Measurements from ENCODE around the gene F8. TPM values are rescaled to one million over a fixed set of nuclear protein-coding genes. Genes with fewer than 3 reads are reported as not detected.

F8 gene
- total RNA-seq = 8.9 and 31.0 TPM in 2 replicates

DNA sequence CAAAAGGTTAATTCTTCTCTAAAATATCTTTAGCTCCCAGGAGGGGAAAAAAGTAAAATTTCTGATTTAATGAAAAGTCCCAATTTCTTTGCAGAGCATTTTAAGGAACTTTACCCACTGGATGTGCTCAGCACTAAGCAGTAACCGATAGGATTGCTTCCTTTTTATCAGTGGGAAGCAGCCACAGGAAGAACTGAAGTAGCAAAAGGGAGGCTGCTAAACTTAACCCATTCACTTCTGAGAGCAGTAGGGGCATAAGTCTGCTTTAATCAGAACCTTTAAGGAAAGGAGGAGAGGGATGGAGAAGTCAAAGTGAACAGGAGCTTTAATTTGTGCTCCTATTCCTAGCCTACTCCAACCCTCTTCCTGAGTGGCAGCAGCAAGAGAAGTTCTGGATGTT is at the start of gene F8:
F8 (minus strand) TSS at position 139 of the 400 bp plus-strand sequence. CDS start 171 bp downstream, outside the sequence.
- DNase-seq (ENCODE audit: low read depth in 2 of 2) = no peak

DNA sequence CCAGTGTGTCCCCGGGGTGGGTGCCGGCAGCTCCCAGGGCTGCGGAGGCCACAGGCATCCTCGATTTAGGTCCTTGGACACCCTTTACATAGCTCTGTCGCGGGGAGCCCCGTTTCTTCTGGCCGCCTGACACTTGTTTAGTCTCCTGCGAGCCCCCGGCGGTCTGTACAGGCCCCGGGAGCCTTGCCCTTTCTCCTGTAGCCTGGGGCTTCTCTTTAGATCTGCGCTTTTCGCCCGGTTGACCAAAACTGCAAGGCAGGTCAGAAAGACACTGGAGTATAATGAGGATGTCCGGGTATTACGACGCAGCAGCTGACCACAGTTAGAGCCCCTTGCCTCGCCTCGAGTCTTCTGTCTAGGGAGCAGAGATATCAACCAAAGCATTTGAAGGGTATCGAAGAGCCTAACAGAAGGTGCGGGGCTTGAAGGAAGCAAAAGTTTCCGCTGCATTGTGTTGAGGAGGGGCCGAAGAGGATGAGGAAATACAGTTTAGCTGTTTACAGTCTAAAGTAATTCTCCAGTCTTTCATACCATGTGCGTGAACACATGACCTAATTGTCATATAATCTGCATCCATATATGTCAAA is 49.3 kb upstream of the F8 start:
- peak in 1 of 2 donors; percentile 24 for DNase-seq (ENCODE audit: low read depth in 2 of 2)

DNA sequence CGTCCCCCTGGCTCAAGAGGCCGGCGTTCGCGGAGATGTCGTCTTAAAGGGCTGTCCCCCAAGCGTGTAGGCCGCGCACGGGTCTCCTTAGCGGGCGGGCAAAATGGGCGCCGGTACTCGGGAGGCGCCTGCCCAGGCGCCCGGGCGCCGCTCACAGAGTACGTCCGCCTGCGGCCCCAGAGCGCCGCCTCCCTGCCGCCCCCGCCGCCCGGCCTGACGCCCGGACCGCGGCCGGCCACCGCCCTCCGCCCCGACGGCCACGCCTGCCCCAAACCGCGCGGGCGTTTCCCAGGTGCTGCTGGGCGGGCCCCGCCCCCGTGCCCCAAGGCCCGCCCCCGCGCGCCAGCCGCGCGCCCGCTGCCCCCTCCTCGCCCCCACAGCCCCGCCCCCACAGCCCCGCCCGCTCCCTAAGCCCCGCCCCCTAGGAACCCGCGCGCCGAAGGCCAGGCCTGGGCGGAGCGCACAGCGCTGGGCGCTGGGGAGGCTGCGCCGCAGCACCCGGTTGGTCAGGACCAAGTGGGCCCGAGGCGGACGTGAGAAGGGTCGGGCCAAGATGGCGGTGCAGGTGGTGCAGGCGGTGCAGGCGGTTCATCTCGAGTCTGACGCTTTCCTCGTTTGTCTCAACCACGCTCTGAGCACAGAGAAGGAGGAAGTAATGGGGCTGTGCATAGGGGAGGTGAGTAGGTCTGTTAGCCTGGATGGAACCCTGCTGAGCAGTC is 48.6 kb upstream of the F8 start, which contains the start of the genes BRCC3, CMC4 and MTCP1:
BRCC3 (plus strand) TSS at position 534 of the 719 bp plus-strand sequence; CDS start at position 554, 20 bp downstream.
CMC4 (minus strand) TSS at position 162 of the 719 bp plus-strand sequence. CDS start 7,113 bp downstream, outside the sequence.
MTCP1 (minus strand) TSS at position 162 of the 719 bp plus-strand sequence. CDS start 5,126 bp downstream, outside the sequence.
- DNase-seq (ENCODE audit: low read depth in 2 of 2) = peak; percentile 62 to 86

DNA sequence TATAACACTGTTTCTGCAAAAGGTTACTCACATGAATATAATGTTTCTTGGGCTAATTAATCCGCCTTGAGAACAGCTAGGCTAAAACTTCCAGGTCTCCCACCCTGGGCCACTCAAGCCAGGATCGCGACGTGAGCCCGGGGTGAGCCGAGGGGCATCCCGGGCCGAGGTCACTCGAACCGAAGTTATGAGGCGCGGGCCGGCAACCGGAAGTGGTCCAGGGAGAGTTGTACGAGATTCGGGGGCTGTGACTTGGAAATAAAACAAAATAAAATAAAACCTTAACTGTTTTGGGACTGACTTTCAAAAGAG is 48.1 kb upstream of the F8 start:
- peak in 1 of 2 donors; percentile 1 for DNase-seq (ENCODE audit: low read depth in 2 of 2)

DNA sequence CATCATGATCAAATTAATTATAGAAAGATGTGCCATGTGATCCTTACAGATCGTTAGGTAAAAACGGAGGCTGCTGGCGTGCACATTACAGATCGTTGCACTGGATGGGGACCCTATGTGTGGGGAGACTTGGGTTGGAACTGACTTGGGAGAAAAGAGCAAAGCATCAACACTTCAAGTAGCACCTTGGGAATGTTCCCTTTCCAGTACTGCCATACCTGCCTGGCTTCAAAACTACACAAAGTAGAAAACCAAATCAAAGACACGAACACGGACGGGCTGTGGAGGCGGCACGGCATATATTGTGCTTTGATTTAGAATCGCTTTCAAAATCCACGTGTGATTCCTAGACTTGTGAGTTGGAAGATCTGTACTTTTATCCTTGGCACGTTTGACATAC is 47.5 kb upstream of the F8 start:
- DNase-seq (ENCODE audit: low read depth in 2 of 2) = peak in 1 of 2 donors; percentile 0

DNA sequence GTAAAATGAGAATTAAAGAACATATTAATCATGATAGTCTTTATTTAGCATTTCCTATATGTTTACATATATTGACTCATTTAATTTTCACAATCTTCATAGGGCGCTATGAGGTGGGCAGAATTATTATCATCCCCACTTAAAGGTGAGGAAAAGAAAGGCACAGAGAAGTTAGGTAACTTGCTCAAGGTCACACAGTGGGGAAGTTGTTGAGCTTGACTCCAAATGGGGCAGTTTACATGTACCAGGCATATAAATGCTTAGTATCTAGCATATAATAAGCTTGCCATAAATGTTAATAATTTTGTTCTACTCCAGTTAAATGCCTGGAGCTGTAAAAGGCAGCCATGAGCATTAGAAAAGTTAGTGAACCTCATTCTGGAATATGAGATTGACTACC is 46.9 kb upstream of the F8 start:
- no peak for DNase-seq (ENCODE audit: low read depth in 2 of 2)

DNA sequence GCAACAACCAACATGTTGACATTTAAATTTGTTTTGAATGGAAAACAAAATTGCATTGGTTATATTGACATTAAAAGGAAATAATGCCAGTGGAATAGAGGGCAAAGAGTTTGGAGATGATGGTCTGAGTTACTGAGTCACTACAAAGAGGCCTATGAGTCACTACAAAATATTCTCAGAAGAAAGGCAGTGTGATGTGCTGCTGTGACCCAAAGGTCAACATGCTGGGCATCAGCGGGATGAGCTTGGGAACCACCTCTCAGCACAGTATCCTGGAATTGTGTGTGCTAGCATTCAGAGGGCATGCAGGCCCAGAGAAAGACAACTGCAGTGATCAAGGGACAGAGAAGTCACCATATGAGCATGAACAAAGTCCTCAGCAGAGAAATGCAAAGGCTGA is 45.6 kb upstream of the F8 start:
- peak in 1 of 2 donors; percentile 67 for DNase-seq (ENCODE audit: low read depth in 2 of 2)

DNA sequence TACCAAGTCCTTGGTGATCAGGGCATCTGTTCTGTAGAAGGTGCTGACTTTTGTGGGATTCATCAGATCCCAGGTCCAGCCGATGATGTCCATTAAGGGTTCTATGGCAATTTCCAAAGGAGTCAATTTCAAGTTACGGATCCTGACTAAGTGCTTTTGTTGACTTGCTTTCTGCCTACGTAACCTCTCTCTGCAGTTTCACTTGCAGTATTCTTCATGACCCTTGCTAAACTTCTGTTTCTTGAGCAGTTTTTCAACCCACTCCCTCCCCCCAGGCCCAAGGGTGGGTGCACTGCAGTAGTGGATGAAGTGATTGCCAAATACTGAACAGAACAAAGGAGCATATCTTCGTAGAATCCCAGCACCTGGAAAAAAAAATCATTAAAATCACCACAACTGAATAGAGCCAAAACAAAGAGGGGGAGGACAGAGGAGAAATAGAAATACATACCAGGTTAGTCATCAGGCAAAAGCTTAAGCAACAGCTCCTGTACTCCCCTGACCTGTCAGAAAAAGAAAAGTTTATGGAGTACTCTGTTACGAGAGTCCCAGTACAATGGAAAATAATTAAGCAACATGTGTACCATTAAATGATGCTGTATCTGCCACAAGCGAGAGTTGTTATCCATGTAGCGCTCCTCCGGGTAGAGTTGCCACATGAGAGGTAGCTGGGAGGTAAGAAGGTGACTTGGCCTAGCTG is 42.7 kb upstream of the F8 start:
- DNase-seq (ENCODE audit: low read depth in 2 of 2) = no peak

DNA sequence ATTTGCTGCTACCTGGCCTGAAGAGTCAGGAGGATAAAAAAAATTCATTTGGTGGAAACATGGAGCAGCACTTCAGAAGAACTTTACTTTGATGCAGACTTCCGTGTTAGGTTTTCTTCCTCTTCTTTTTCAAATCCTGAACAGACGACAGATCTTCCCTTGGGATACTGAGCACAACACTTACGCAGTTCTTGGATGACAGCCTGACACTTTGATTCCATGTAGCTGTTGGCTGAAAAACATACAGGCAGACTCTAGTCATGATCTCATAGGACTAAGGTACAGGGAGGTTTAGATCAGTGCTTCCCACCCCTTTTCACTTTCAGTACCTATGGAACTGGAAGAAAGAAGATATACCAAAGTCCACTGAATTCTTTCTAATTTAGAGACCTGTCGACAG is 39.2 kb upstream of the F8 start:
- DNase-seq (ENCODE audit: low read depth in 2 of 2) = no peak

DNA sequence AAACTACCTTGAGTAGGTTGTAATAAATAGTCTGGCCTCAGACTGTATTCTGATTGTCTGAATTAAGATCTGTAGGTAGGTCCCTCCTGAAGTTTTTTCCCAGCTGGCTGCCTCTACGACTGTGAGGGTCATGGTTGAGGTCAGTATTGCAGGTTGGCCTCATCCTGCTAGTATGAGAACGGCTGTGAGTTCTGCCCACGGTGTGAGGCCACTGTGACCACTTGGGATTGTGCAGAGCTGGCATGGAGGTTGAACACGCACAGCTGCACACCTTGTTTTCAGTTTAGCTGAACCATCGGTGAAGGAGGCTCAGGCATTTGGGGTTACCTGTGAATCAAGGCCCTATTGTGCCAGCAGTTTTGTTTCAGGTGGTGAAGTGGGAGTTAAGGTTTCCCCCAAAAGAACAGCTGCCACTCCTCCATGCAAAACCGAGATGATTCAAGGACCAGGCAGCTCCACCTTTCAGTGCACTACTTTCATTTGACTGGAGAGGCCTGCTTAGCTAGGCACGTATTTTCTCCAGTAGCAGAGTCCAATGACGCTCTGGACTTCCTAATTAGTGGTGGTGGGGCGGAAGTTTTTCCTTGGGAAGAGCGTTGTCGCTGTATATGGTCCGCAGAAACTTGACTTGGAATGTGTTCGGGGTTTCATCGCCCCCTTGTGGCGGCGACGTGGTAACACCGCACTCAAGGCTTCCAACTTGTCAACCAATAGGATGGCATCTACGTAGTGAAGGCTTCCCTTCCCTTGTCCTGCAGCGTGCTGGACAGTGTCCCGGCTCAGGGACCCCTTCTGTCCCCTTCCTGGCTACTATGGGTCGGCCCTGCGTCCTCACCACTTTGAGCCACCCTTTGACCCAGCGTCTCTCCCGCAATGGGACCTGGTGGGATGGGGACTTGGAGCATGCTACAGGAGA is 34.6 kb upstream of the F8 start:
- peak; percentile 55 to 72 for DNase-seq (ENCODE audit: low read depth in 2 of 2)

DNA sequence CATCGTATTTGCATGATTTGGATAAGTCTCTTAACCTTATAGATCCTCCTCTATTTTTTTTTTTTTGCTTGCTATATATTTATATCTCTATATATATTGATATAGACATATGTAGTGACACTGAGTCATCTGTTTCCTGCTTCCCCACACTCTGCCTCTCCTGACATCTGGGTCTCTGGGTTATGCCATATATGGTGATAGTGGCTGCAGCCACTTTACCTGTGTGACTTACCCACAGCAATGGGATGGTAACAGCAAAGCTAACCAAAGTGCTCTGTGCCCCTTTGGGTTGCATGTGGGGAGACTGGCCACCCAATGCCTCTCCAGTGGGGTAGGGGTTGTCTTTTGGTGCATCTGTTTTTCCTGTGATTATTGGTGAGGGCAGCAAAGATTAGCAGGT is 33.9 kb upstream of the F8 start:
- no peak for DNase-seq (ENCODE audit: low read depth in 2 of 2)

DNA sequence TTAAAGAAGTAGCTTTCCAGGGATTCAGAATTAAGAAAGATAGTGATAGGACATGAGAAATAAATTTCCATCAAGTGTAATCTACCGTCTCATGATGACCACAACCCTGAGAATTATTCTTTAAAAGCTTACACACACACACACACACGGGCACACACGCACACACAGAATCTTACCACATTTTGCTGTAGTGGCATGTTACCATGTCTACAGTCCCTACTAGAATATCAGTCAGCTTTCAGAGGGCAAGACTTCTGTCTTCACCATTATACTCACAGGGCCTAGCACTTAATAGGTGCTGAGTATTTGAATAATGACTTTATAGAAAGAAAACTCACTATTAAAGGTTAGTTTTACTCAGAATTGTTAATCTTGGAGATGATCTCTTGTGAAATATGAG is 33.0 kb upstream of the F8 start:
- no peak for DNase-seq (ENCODE audit: low read depth in 2 of 2)

DNA sequence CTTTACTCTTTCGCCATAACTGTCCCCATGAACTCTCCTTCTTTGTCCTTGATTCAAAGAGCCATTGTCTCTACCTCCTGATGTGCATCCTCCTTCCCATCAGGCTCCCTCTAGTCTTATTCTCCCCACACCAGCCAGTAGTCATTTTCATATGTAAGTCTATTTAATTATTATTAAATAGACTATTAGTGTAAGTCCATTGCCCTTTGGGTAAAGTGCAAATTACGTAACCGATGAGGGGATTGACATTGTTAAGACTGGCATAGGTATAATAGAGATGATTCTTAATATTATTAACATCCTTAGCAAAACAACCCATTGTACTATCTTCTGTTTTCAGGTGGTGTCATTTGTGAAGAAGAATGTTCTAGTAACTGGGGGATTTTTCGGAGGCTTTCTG is 31.7 kb upstream of the F8 start:
- peak in 1 of 2 donors; percentile 10 for DNase-seq (ENCODE audit: low read depth in 2 of 2)

DNA sequence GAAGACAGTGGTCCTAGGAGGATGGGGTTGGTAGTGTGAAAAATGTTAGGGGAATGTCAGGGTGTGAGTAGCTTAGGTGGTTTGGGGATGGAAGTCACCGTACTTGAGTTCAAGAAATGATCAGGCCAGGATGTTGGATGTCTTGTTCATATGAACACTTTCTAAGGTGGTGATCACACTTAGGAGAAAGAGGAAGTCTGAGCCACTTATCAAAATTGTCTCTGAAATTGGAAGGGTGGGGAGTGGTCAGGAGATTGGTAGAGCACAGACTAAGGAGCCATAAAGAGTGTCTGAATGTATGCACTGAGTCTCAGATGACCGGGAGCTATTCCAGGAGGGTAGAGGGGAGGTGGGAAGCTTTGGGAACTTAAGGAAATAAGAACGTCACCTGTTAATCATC is 31.1 kb upstream of the F8 start:
- no peak for DNase-seq (ENCODE audit: low read depth in 2 of 2)

DNA sequence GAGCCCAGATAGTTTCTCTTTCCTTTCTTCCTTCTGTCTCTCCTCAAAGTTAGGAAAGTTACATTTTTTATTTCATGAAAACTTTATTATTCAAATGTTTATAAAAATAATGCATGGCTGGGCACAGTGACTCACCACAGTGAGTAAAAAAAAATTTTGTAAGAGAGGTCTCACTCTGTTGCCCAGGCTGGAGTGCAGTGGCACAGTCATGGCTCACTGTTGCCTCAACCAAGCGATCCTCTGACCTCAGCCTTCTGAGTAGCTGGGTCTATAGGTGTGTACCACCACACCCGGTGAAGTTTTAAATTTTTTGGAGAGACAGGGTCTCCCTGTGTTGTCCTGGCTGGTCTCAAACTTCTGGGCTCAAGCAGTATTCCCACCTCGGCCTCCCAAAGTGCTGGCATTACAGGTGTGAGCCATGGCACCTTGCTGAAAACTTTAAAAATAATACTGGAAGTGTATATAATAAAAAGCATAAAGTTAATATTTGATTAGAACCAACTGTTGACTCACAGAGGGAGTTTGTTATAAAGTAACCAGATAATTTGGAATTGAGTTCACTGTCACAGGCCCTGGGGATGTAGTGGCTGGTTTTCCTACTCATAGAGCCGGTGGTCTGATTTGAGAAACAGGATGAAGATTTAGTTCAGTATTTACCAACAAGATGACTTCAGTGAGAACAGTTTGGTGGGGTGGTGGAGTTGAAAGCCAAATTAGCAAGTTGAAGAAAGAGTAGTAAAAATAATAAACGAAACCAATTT is 30.4 kb upstream of the F8 start:
- no peak for DNase-seq (ENCODE audit: low read depth in 2 of 2)

DNA sequence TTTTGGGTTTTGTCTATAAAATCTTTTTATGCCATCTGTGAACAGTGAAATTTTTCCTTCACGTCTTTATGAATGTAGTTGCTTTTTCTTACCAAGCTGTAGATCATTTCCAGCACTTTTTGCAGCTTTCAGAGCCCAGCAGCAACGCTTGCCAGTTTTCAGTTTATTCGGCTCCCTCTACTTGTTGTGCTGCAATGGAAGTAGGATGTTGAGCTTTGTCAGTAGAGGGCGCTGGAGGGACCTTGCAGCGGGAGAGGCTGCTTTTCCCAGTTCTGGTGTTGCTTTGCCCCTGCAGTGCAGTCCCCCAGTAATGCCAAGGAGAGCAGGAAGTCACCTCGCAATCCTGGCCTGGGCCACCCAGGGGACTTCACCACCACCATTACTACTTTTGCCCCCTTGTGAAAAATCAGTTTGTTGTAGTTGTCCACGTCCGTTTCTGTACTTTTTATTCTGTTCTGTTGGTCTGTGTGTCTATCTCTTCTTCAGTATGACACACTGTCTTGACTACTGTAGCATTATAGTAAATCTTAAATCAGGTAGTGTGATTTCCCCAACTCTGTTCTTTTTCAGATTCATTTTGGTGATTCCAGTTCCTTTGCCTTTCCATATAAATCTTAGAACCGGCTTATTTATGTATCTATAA is 26.6 kb upstream of the F8 start:
- peak; percentile 54 to 65 for DNase-seq (ENCODE audit: low read depth in 2 of 2)

DNA sequence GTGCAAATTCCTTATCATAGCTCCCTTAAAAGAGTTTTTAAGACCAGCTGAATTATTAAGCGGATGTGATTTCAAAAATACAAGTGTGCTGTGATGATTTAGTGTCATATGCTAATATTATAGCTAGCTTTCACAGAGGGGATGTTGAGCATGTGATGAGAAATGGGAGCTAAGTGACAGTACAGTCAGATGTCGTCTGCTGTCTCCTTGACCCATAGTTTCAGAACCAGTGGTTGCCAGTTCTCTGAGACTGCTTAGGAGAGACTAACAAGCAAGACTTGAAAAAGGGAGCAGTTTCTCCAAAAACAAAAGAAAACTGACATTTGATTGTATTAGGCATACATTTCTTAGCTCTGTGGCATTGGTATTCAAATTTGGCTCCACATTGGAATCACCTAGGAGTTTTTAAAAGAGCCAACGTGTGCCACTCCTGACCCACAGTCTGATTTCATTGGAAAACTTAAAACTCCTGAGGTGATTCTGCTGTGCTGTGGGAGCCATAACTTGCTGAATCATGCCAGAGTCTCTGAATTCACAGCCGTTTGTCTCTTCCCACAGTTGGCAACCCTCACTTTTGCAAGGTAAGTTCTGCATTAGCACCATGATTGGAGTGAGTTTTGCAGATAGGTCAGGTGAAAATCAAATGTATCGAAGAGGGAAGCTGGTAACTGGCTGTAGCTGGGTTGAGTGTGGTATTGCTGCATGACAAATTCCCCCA is 24.4 kb upstream of the F8 start:
- DNase-seq (ENCODE audit: low read depth in 2 of 2) = no peak

DNA sequence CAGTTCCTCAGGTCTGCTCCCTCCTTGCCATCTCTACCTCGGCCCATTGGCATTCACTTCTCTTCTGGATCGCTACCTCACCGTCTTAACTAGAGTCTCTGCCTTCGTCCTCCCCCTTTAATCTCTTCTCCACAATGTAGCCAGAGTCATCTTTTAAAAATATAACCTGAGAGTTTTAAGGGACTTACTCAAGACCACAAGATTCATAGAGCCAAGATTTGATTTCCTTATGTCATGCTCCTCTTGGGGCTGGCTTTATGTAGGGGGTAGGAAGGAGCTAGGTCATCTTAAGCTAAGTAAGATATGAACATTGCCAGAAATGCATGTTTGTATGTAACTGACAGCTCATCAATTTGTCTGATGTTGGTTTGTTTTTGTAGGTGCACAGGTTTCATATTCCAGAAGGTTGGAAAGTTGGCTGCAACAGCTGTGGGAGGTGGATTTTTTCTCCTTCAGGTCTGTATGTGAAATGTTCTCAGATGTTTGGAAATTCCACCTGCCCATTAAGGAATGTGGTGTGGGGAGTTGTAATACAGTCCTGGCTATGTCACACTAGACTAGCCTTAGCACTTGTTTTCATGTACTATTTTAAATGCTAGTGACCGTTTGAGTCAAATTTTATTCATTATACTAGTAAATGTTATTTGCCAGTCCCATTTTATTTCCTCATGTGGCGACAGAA is 23.7 kb upstream of the F8 start:
- no peak for DNase-seq (ENCODE audit: low read depth in 2 of 2)

DNA sequence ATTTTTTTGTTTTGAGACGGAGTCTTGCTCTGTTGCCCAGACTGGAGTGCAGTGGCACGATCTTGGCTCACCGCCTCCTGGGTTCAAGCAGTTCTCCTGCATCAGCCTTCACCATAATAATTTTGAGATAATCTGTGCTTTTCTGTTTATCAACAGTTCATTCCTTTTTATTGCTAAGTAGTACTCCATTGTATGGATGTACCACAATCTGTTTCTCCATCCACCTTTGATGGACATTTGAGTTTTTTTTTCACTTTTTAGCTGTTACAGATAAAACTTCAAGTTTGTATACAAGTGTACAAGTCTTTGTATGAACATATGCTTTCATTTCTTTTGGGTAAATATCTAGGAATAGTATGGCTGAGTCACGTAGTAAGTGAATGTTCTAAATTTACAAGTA is 13.2 kb upstream of the F8 start:
- DNase-seq (ENCODE audit: low read depth in 2 of 2) = no peak

Measured in dermis microvascular lymphatic vessel endothelial cell (primary cell).